Activated T-cell treated with anti-CD3 and anti-CD28 coated beads for 4 hours (primary cell): ENCODE data around the gene ACTN2.
A peak's percentile ranks its signal among the peaks of the same experiment; 100 is the strongest.

ENCODE experiments used
- DNase-seq: peaks from one replicate; pipeline ENCODE4 v3.0.0-alpha.2; 2020

The ACTN2 gene

DNA sequence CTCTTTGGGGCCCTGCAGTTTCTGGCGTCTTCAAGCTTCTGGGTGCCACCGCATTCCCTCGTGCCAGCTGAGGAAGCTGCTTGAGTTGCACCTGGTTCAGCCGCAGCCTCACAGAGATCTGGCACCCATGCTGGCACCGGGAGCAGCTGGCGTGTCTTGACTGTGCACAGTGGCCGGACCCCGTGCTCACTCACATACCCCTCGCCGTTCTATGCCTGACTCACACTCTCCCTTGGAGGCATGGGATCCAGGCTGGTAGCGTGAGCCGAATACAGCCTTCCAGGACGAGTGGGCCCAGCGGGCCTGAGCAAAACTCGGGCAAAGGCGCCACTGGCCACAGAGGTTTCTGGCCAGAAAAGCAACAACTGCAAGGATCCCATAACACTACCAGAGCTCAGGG lies 100.2 kb downstream of the ACTN2 start:
- DNase-seq = no peak

DNA sequence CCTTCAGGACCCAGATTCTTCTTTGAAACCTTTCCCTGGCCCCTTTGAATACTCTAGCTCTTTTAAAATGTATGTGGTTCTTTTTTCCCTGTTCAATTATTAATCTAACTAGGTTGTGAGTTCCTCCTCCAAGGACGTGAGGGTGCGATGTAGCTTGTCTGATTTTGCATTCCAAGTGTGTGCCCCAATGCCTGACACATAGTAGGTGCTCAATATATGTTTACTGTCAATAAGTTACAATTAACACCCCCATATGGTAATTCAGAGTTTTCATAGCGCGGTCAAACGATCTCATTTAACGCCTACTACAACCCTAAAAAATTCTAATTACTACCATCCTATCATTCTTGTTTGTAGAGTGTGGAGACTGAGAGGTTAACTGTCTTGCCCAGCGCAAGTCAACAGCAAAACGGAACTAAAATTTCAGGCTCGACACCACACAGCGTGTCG lies 108.3 kb downstream of the ACTN2 start:
- no peak for DNase-seq

DNA sequence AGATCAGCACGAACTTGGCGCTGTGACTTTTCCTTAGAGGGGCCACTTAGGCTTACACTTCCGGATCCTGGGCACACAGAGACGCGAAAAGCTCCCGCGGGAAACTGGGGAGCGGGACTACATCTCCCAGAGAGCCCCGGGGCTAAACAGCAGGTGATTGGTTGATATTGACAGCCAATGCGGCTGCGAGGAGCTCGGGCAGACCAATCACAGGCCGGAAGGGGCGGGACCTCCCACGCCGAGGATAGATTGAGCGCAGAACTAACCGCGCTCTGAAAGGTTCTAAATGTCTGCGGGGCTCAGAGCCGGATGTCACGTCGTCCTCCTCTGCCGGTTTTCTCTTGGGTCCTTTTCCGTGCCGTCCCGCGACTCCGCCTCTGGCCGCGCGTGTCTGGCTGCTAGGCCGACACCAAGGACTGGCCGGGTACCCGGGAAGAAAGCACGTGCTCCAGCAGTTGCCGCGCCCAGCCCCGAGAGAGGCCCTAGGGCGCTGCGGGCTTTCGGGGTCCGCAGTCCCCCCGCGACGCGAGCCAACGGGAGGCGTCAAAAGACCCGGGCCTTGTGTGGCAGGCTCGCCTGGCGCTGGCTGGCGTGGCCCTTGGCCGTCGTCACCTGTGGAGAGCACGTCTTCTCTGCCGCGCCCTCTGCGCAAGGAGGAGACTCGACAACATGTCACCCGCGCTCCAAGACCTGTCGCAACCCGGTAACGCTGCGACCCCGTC lies 108.9 kb downstream of the ACTN2 start, which contains the start of gene MTR:
Gene MTR, plus strand, starts transcription at position 258 of the 722 bp plus-strand sequence. Its CDS starts 412 bp downstream, at position 670.
- DNase-seq = peak; percentile 92

DNA sequence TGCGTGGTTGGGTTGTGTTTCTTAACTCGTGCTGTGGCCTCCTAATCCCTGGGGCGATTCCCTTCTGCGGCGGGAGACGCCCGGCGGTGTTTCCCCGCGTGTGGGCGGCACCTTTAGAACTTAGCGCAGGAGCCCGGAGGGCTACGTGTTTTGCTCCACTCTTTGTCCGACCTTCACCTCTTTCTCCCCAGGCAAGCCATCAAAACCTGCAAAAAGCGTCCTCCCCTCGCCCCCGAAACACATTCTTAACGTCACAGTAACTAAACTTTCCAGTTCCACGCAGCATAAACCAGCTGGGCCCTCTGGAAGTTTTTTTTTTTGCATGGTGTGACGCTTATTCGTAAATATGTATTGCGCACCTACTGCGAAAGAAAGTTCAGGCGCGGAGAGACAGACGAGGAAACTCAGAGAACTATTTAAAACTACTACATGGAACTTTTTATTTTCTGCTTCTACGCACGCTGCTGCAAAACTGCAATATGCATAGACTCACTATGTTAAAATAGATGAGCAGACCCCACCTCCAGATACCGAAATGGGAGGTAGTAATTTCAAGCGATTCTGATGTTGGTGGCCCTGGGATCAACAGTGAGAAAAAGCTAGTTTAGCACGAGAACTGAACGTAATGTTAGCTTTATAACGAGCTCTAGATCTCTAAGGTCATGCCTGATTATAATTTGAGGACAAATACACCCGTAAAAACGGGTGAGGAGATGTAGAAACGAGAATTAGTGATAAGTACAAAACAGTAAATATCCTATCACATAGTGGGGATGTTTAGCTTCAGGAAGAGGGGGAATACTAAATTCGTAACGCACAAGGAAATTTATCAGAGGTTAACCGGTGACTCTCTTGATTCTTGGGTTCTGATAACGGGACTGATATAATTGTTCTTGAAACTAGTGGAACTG lies 109.7 kb downstream of the ACTN2 start:
- DNase-seq = peak; percentile 47

DNA sequence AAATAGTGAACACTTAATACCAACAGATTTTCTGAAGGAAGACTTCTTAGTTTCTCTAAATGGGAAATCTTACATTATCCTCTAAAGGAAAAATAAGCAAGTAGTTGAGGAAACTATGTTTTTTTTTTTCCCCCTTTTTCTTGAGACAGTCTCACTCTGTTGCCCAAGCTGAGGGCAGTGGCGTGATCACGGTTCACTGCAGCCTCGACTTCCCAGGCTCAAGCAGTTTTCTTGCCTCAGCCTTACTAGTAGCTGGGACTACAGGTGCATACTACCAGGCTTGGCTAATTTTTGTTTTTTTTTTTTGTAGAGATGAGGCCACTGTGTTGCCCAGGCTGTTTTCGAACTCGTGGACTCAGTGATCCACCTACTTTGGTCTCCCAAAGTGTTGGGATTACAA lies 112.7 kb downstream of the ACTN2 start:
- DNase-seq = no peak

DNA sequence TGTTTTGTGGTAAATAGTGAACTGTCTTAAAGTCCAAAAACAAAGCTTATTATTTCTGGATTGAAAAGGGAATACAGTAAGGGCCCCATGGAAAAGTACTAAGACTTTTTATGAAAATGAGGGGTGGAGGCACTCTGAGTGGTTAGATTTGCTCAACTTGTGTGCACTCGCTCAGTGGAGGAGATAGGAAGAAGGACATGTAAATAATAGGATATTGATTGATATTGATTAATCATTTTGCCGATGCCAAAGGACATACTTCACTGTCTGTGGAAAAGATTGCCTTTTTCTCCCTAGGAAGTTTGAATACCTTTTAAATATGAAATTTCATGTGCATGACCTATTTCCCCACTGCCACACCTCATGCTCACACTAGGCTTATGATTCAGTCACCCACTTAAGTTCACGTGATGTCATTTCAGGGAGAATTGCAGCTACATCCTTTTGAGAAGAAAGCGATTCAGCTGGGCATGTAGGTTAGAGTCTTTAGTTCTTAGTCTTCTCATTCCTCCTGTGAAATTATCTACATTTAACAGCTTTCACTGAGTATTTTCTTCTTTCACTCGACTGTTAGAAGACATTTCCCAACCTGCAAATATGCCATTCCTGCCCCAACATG lies 113.8 kb downstream of the ACTN2 start:
- no peak for DNase-seq

DNA sequence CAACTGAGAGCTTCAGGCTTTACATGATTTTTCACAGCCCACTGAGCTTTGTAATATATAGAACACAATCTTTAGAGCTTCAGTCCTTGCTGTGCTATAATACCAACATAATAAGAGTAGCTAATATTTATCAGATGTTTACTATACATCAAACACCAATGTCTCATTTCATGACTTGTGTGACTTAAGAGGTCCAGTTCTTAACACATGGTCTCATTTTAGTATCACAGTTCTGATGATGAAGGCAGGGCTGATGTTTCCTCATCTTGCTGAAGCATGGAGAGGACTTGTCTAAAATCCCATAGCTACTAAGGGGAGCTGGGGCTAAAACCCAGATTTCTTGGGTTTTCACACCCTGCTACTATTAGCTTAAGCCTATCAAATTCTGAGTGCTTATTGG lies 114.3 kb downstream of the ACTN2 start:
- no peak for DNase-seq

DNA sequence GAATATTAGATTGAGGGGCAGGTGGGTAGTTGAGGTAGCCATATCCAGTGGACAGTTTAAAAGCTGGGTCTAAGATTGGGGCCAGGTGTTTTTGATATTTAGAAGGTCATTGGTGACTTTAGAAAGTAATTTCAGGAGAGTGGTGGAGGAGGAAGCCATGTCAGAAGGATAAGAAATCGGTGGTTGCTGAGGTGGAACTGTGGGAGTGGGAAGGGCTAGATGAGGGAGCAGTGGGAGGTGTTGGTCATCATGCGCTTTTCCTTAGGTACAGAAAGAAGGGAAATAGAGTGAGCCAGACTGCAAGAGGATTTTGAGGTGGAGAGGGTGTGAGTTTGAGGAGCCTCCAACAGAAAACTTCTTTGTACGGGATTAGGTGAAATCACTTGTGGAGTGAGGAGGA lies 116.0 kb downstream of the ACTN2 start:
- DNase-seq = no peak

DNA sequence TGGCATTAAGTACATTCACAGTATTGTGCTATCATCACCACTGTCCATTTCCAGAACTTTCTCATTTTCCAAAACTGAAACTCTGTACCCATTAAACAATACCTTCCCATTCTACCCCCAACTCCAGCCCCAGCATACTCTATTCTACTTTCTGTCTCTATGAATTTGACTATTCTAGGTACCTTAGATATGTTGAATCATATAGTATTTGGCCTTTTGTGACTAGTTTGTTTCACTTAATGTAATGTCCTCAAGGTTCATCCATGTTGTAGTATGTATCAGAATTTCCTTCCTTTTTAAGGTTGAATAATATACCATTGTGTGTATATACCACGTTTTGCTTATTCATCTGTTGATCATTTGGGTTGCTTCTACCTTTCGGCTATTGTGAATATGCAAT lies 120.3 kb downstream of the ACTN2 start:
- DNase-seq = no peak

DNA sequence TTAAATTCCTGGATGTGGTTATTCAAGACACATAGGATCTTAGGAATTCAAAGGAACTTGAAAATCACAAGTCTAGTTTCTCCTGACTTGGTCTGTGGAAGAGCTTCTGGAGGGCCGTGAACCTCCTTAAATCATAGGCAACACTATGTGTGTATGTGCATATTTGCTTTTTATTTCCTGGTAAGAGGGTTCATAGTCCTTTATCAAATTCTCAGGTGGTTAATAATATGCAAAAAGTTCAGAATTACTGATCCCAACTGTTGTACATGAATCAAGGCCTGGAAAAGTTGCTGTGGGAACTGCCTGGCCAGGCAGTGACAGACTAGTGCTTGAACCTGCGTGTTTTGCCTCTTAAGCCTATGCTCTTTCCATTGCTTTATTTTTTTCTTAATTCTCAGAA lies 121.7 kb downstream of the ACTN2 start:
- no peak for DNase-seq

DNA sequence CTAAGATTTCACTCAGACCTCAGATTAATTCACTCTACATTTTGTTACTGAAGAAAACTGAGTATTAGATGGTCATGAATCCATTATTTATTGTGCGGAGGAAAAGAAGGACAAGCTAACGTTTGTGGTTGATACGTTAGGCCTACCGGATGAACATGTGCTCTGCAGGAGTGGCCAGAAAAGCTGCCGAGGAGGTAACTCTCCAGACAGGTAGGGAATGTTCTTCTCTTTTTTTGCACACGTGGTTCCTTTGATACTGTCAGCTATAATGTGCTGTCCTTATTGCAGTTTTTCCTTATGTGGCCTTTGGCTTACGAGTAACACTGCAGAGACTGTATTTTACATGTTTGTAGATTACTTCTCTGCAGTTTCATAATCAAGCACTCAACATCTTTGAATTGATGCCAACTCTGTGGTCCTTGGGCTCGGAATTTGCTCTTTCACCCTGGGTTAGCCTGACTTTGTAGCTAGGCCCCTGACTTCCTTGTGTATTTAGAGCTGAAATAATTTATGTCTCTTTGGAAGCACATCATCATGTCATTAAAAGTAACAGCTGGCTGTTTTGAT lies 122.3 kb downstream of the ACTN2 start:
- DNase-seq = no peak

DNA sequence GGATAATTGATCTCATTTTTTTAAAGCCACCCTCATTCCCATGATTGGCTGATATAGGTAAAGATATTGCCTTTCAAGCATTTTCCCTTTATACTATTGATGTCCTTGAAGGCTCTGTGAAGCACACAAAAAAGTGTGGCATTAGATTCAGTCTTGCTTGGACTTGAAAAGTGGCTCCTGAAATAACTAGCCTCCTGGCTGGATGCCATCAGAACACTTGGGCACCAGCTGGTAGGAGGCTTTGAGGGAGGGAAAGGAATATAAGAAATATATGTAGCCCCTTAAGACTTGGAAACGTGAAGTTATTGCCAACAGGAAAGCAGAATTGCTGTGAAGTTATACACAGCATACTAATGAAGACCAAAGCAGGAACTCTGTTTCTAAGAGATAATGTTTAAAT lies 122.8 kb downstream of the ACTN2 start:
- no peak for DNase-seq

DNA sequence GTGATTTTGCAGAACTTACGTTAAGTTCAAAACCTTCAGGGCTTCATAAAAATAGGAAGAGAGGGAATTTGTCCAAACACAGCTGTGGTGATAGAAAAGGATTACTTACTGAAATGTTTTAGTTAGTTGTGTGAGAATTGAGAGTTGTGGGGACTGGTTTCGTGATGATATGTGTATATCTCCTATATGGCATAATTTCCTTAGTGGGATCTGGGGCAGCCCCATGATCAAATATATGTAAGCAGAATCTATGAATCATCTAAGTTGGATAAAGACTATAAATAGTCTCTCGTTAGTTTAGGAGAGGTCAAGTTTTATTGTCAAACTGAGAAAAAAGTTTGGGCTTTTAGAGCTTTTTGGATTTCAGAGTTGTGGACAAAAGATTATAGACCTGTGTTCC lies 123.7 kb downstream of the ACTN2 start:
- no peak for DNase-seq

DNA sequence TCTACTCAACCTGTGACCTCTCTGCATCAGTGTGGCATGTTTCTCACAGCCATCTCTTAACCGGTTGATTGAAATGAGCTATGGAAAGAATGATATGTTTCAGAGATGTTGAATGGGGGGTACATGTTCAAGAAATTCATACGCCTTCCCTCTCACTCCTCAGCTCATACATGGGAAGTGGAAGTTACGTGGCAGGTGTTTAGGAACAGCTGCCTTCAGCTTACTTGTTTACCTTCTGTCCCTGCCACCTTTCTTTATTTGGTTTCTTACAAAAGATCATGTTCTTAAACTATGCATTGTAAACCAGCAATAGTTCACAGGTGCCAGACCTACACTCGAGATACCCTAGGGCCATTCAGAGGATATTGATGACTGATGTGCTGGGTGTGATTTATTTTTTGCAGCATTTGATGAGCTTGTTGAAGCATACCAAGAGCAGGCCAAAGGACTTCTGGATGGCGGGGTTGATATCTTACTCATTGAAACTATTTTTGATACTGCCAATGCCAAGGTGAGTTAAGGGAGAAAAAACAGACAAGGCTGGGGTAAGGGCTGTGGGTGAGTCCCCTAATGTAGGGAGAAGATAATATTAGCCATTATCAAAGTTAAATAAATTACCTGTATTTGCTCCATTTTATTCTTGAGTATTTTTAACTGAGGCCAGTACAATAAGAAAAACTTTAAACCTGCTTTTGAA lies 126.2 kb downstream of the ACTN2 start:
- DNase-seq = no peak
